Measurements from ENCODE around the gene LCOR.
"Not testable (repeated sequence)": the region's sequence is repeated elsewhere in the genome, so short reads cannot be mapped to it uniquely, and the experiment has no call there.

LCOR gene

DNA sequence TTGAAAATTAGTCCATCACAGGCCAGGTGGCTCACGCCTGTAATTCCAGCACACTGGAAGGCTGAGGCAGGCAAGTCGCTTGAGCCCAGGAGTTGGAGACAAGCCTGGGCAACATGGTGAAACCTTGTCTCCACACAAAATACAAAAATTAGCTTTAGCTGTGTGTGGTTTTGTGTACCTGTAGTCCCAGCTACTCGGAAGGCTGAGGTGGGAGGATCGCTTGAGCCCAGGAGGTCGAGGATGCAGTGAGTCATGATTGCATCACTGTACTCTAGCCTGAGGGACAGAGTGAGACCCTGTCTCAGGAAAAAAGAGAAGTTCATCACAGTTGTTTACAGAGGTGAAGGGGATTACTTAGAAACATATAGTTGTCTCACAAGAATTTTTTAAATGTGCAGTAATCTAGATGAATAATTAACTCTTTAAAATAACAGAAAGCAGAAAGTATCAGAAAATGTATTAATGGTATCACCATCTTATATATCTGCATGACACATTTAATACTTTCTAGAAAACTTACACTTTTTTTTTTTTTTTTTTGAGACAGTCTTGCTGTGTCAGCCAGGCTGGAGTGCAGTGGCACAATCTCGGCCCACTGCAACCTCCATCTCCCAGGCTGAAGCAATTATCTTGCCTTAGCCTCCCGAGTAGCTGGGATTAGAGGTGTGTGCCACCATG is 8.9 kb downstream of the LCOR start:
- no peak for DNase-seq

DNA sequence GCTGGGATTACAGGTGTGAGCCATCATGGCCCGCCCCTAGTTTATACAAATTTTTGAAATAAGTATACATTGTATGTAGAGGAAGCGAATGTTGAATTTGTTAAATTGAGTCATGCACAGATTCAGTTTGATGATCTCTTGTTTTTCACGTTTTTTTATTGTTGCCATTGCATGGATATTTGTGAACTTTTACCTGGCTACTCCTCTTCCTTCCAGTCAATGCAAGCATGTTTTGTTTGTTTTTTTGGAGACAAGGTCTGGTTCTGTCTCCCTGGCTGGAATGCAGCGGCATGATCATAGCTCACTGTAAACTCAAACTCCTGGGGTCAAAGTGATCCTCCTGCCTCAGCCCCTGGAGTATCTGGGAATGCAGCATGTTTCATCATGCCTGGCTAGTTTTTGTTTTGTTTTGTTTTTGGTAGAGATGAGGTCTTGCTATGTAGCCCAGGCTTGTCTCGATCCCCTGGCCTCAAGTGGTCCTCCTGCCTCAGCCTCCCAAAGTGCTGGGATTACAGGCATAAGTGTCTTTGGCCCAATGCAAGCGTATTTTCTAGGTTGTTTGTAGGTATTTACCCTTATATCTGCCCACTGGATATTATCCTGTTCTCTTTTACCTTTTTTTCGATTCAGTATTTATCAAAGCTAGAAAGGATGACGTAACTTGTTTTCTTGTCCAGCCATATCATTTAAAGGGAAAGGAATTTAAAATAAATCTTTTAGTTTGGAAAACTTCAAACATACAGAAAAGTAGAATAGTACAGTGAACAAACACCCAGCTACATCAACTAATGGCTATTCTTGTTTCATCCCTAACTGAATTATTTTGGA is 11.0 kb downstream of the LCOR start:
- no peak for DNase-seq

DNA sequence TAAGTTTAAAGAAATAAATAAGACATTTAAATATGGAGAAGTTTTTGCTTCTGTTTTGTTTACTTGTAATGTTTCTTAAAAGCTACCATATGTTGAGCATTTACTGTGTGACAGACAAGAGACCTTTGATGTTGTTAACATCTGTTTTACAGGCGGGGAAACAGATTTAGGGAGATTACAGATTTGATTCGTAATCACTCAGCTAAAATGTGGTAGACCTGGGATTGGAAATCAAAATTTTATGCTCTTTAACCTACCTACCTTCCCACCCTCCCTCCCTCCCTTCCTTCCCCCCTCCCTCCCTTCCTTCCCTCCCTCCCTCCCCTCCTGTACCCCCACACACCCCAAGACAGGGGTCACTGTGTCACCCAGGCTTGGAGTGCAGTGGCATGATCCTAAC is 11.7 kb downstream of the LCOR start:
- no peak for DNase-seq

DNA sequence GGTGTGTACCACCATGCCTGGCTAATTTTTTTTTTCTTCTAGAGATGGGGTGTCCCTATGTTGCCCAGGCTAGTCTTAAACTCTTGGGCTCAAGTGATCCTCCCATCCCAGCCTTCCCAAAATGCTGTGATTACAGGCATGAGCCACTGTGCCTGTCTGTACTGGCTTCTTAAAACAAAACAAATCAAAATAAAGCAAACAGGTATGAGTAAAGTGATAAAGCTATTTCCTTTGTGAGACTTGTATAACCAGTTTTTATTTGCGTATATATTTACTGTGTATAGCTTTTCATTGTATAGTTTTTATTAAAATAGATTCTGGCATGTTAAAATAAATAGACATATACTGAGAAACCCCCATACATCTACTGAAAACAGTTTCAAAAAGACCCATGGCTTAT is 14.3 kb downstream of the LCOR start:
- no peak for DNase-seq

DNA sequence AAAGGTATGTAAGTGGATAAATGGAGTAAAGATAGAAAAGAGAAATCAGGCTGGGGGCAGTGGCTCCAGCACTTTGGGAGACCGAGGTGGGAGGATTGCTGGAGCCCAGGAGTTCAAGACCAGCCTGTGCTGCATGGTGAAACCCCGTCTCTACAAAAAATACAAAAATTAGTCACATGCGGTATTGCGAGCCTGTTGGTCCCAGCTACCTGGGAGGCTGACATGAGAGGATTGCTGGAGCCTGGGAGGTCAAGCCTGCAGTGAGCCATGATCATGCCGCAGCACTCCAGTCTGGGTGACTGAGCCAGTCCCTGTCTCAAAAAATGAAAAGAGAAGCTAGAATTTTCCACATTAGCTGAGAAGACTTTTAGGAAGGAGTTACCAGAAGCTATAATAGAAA is 14.8 kb downstream of the LCOR start:
- no peak for DNase-seq

DNA sequence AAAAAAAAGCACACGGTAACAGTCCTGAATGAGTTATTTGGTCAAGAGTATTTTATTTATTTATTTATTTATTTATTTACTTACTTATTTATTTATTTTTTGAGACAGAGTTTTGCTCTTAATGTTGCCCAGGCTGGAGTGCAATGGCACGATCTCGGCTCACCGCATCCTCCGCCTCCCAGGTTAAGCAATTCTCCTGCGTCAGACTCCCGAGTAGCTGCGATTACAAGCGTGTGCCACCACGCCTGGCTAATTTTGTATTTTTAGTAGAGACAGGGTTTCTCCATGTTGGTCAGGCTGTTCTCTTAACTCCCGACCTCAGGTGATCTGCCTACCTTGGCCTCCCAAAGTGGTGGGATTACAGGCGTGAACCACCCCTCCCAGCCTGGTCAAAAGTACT is 15.3 kb downstream of the LCOR start:
- not testable (repeated sequence) for DNase-seq

DNA sequence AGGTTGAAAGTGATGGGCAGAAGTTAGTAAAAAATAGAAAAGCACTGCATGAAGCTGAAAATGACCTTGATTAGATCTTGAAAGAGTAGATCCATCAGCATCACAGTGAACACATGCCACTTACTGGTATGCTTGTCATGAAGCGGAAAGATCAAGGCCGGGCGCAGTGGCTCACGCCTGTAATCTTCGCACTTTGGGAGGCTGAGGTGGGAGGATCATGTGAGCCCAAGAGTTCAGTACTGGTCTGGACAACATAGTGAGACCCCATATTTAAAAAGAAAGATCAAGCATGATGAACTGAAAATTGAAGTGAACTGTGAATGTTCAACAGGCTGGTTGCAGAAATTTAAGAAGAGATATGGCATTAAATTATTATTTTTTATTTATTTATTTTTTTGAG is 18.0 kb downstream of the LCOR start:
- no peak for DNase-seq

DNA sequence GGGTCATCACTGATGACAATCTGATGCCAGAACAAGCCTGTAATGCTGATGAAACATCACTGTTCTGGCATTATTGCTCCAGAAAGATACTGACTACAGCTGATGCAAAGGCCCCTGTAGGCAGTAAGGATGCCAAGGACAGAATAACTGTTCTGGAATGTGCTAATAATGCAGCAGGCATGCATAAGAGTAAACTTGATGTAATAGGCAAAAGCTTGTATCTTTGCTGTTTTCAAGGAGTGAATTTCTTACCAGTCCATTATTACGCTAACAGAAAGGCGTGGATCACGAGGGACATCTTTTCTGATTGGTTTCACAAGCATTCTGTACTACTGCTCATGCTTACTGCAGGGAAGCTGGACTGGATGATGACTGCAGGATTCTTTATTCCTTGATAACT is 18.7 kb downstream of the LCOR start:
- no peak for DNase-seq

DNA sequence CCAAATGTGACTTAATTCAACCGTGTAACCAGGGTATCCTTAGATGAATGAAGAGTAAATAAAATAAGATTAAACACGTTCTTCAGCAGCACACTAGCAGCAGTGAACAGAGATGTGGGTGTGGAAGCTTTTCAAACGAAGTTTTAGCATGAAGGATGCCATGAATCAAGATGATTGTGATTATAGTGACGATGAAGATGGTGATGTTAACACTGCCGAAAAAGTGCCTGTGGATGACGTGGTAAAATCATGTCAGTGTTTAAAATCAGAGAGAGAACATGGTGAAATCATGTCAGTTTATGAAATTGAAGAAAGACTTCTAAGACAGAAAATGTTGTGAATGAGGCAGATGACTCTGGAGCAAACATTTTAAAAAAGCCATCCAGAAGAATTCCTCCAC is 19.2 kb downstream of the LCOR start:
- no peak for DNase-seq

DNA sequence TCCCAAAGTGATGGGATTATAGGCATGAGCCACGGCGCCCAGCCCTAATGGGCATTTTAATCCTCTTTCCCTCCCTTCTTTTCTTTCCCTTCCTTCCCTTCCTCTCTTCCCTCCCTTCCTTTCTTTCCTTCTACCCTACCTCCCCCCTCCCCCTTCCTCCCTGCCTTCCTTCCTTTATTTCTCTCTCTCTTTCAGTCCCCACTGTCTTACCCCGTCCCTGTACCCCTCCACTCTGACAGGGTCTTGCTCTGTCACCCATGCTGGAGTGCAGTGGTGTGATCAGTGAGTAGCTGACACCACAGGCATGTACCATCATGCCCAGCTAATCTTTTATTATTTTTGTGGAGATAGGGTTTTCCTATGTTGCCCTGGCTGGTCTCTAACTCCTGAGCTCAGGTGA is 24.2 kb downstream of the LCOR start:
- no peak for DNase-seq

DNA sequence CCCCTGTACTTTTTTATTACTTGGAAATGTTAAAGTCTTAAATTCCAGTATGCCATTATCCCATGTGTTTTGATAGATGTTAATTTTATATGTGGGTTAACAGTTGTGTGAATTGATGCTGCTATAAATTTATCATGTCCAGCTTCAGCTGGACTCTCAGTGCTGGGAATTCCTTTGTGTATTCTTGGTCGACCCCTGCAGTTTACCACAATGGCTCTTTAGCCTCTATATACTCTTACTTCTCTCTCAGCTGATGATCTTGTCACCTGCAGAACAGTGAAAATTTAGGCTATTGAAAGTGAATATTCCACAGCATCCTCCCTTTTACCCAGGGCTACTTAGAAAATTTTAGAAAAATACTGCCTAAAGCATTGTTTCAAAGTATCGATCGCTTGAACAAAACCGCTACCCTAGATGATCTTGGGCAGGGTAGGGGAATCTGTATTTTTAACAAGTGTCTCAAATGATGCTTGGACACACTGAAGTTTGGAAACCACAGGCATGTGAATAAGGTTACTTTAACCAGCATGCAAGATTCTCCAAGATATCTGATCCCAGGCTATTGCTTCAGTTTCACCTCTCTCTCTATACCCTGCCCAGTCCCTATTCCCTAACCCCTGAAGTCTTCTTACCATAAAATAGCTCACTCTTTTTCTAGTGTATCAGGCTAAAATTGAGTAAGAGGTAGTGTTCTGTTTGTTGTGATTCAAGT is 25.4 kb downstream of the LCOR start:
- no peak for DNase-seq

DNA sequence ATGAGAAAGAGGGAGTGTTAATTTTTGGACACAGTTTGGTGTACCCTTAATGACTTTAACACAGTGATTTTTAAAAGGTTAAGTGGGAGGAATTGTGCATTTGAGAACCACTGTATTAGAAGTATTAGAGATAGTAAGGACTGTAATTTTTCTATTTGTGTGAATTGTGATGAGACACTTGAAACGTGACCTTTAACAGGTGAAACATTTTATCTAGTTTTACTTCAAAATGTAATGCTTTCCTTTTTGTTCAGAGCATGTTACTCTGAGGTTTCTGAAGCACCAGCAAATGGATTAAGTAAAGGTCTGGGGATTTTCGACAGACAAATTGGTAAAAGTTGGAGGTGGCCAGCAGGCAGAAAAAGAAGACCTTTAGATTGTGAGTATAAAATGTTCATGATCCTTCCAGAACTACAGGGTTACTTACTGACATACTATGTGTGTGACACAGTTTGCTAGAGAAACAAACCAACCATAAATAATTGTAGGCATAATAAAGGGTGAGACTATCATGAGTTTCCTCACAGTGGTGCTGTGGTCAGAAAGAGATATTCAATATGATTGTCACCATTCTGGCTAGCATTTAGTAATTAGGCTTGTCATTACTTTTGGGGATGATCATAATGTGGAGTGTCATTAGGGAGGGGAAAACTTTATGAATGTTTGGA is 26.1 kb downstream of the LCOR start:
- DNase-seq: no peak

DNA sequence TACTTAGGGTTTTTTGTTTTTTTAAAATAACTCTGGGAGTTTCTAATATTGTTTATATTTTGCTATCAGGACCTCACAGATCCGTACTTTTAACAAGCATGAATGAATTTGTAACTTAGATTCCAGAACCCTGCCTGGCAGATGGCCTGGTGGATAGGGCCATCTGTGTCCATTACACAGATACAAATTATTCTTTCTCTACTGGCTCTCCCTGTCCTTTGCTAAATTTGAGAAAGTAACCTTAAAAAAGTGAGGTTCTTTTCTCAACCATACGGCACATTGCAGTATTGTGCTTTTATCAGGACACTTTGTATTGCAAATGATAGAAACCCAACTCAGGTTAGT is 26.6 kb downstream of the LCOR start:
- DNase-seq: no peak

DNA sequence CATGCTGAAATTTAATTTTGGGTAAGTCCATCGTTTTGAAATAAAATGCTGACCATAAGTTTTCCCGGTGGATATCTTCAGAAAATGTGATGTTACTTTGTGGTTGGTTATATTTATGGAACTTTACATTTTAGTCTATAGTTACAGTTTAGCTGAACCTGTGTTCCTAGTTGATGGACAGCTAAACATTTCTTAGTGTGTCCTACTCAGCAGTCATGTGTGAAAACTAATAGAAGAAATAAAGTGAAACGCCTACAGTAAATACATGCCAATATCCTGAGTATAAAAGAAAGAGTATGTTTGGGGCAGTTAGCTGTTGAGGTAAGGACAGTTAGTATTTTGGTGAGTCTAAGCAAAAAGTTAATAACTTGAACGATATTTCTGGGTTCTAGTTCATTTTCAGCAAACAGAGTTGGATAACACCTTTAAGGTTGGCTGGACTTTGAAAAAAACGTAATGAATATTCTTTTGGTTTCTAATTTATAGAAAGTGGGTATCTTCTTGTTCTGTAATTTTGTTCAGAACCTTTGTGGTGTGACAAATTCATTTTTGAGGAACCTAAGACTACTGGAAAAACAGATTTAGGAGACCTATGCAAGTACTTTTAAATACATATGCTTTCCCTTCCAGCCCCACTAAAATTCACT is 28.7 kb downstream of the LCOR start:
- no peak for DNase-seq

DNA sequence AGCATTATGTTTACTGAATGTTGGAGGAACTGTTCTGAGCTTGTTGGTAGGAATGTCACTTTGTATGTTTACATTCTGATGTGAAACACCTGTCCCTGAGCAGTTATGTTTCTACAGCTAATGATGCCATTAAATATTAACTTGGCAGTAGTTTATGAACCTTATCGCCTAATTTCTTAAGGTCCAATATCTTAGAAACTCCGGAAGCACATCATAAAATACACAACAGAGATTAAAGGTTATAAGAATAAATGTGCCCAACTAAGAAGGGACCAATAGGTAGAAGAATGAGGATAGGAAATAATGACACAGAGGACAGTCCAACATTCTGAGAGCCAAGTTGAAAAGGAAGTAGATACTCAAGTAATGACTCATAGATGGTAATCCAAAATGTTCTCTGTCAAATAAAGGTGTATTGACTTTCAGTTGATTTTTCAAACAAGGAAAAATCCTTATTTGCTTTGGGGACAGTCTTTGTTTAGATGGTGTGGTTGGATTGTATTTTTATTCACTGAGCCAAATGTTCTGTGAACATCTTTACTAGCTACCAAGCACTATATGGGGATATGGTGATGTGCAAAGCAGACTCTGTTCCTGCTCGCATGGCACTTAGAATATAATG is 31.9 kb downstream of the LCOR start:
- no peak for DNase-seq

DNA sequence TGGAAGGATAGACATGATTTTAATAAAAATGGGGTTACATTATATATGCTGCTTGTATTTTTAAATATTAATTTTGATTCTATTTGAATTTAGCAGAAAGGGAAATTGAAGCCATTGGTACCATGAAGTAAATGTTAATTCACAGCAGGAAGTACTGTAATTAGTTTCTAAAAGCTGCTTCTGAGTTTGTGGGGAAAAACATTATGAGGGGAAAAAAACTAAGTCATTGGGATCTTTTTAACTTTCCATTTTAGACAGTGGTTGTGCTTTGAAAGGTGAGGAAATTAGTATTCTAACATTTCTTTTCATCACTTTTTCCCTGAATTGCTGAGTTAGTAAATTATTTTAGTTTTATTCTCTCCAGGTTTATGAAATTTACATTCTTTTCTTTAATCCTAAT is 41.0 kb downstream of the LCOR start:
- DNase-seq: no peak

DNA sequence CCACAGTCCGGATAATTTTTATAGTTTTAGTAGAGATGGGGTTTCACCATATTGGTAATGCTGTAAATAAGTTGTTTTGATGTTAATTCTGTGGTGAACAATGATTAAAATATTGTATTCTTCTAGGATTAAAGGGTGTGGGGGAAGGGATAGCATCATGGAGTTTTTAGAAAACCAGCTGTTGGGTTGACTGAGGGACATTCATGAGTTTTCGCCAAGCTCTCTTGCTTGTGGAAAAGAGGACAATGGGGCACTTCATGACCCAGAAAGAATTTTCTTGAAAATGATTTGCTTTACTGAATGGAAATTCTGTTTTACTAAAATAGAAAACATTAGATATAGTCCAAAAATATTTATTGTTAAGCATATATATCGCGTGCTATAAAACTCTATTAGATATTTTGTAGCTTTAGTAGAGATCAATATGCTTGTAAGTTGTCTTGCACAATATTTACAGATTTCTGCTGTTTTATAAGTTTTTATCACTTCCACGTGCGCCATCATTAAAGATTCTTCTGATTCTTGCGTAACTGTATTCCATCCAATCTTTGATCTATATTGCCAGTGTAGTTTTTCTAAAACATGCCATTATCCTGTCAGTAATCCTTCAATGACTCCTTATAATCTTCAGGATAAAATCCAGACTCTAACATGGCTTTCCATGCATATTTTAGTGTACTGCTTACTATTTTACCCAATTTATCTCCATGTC is 41.8 kb downstream of the LCOR start:
- no peak for DNase-seq

DNA sequence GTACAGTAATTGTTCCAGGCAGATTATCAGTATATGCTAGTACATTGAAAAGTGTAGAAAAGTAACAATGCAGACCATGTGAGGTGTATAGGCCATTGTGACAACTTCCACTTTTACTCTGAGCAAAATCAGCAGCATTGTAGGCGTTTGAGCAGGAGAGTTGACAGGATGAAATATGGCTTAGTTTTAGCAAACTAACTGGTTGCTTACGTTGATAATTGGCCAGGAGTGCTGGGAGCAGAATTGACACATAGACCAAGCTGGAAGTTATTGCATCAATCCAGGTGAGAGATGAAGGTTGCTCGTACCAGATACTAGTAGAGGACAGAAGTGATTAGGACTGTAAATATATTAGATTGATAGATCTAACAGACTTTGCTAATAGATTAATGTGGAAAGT is 46.0 kb downstream of the LCOR start:
- no peak for DNase-seq

DNA sequence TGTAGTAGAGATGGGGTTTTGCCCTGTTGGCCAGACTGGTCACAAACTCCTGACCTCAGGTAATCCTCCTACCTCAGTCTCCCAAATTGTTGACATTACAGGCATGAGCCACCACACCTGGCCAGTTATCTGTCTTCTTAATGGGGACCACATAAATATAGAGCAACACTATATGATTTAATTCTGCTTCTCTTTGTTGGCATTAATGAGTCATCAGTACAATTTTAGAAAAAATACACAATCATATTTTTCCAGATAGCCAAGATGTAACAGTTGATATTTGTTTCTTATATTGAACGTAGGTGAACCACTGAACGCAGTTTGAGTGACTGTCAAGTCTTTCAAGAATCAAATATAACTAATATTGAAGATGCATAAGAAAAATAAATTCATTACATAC is 48.5 kb downstream of the LCOR start:
- DNase-seq: no peak

DNA sequence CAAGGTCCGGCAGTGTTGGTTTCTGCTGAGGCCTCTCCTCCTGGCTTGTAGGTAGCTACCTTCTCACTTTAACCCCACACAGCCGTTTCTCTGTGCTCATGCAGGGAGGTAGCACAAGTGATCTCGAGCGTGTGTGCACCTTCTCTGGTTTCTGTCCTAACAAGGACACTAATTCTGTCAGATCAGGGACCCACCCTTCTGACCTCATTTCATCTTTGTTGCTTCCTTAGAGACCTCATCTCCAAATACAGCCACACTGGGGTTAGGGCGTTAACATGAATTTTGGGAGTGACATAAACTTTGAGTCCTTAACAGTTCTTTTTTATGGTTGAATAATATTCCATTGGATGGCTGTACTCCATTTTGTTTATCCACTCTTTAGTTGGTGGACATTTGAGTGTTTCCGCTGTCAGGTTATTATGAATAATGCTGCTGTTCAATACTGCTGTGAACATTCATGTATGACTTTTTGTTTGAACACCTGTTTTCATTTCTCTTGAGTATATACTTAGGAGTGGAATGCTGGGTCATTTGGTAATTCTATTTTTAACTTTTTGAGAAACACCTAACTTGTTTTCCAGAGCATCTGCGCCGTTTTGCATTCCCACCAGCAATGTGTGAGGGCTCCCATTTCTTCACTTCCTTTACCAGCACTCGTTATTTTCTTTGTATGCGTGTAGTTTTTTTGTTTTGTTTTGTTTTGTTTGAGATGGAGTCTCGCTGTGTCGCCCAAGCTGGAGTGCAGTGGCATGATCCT is 57.5 kb downstream of the LCOR start:
- DNase-seq: no peak

DNA sequence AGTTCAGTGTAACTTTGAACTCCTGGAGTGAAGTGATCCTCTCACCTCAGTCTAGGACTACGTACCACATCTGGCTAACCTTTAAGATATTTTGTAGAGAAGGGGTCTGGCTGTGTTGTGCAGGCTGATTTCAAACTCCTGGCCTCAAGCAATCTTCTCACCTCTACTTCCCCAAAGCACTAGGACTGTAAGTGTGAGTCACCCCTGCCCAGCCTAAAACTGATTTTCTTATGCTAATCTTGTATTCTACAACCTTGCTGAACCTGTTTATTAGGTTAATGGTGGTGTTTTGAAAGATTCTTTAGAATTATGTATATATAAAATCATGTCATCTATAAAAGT is 58.0 kb downstream of the LCOR start:
- no peak for DNase-seq
